Keratinocyte (primary cell): ENCODE measurements around the gene FDXACB1. TPM values are rescaled to one million over a fixed set of nuclear protein-coding genes. Genes with fewer than 3 reads are reported as not detected.

Experiments
- DNase-seq: peaks from one replicate; pipeline ENCODE4 v3.0.0-alpha.2; 2011; ENCODE audit warnings: low read depth, missing footprints, low spot score
- FAIRE-seq: peaks from 2 replicates; lab custom pipeline; 2011; peaks lifted over from hg19 to GRCh38; lab: Jason Lieb, UNC
- H2AFZ ChIP-seq: 2 replicates; pipeline ENCODE4 v1.6.0; 2012; ENCODE audit warnings: low read length, control low read depth, inconsistent platforms; ENCODE audit not compliant: control insufficient read depth
- H3K27ac ChIP-seq: 2 replicates; pipeline ENCODE4 v1.5.1; 2011; ENCODE audit warnings: low read length; ENCODE audit not compliant: control insufficient read depth, insufficient read depth
- H3K27me3 ChIP-seq: 3 replicates; pipeline ENCODE4 v1.6.0; 2011; ENCODE audit warnings: low read length; ENCODE audit not compliant: control insufficient read depth, insufficient read depth; ENCODE audit errors: extremely low read depth
- H3K36me3 ChIP-seq, 2 experiments: 2 replicates in 1 of 2; 3 replicates in 1 of 2; pipeline ENCODE4 v1.5.1; 2011; ENCODE audit warnings: low read length in 2 of 2, mild to moderate bottlenecking in 1 of 2; ENCODE audit not compliant: control insufficient read depth in 2 of 2, insufficient read depth in 2 of 2; ENCODE audit errors: extremely low read depth in 1 of 2
- H3K4me1 ChIP-seq: 3 replicates; pipeline ENCODE4 v1.5.1; 2011; ENCODE audit warnings: low read length; ENCODE audit not compliant: control insufficient read depth, insufficient read depth; ENCODE audit errors: extremely low read depth
- H3K4me2 ChIP-seq: 3 replicates; pipeline ENCODE4 v1.6.0; 2011; ENCODE audit warnings: low read depth, low read length; ENCODE audit not compliant: control insufficient read depth, insufficient read depth; ENCODE audit errors: extremely low read depth
- H3K4me3 ChIP-seq, 3 experiments: fragments of 200-600 bp in 1 of 3; sonication (generic) in 1 of 3; 2 replicates in 2 of 3; 3 replicates in 1 of 3; pipeline ENCODE4 v1.5.1; 2011 to 2016; ENCODE audit warnings: low read length in 3 of 3, mild to moderate bottlenecking in 3 of 3, control low read depth in 2 of 3, inconsistent platforms in 1 of 3, low read depth in 1 of 3, mixed read lengths in 1 of 3, mixed run types in 1 of 3, moderate library complexity in 1 of 3; ENCODE audit not compliant: control insufficient read depth in 2 of 3, insufficient read depth in 2 of 3; ENCODE audit errors: extremely low read depth in 1 of 3
- H3K79me2 ChIP-seq: 2 replicates; pipeline ENCODE4 v1.6.0; 2012; ENCODE audit warnings: low read length; ENCODE audit not compliant: control insufficient read depth, insufficient read depth
- H3K9ac ChIP-seq: 3 replicates; pipeline ENCODE4 v1.6.0; 2011; ENCODE audit warnings: low read length; ENCODE audit not compliant: control insufficient read depth, insufficient read depth; ENCODE audit errors: extremely low read depth
- H3K9me1 ChIP-seq: 3 replicates; pipeline ENCODE4 v1.6.0; 2011; ENCODE audit warnings: low read length; ENCODE audit not compliant: control insufficient read depth, insufficient read depth; ENCODE audit errors: extremely low read depth
- H3K9me3 ChIP-seq: 2 replicates; pipeline ENCODE4 v1.5.1; 2012; ENCODE audit warnings: low read depth, low read length; ENCODE audit not compliant: control insufficient read depth
- H4K20me1 ChIP-seq: 3 replicates; pipeline ENCODE4 v1.6.0; 2011; ENCODE audit warnings: low read length; ENCODE audit not compliant: control insufficient read depth, insufficient read depth; ENCODE audit errors: extremely low read depth
- EZH2 ChIP-seq: IDR thresholded peaks from one replicate; pipeline ENCODE4 v1.6.1; 2012; ENCODE audit warnings: inconsistent platforms, mild to moderate bottlenecking, low read length, moderate library complexity
- dilution Hi-C: fragments of 300-500 bp; cut with MboI; formaldehyde crosslinking; loops from one replicate; pipeline ENCODE4 v1.7.0; 2020; ENCODE audit warnings: low sequenced_read_pairs; ENCODE audit not compliant: extremely low pct_ligation_motif_present
- polyA minus RNA-seq, 3 experiments: library from RNA; depleted of rRNA, polyadenylated mRNA; stranded (reverse); fragments of >200 nt; gene quantifications; 1 replicate in 1 of 3; 2 replicates in 1 of 3; 3 replicates in 1 of 3; pipeline ENCODE4 v1.2.3, GENCODE V29; 2011
- polyA plus RNA-seq, 5 experiments: library from polyadenylated mRNA; depleted of rRNA in 3 of 5; stranded (reverse) in 3 of 5; stranded (forward) in 1 of 5; unstranded in 1 of 5; fragments of >200 nt; gene quantifications; 1 replicate in 1 of 5; 2 replicates in 3 of 5; 3 replicates in 1 of 5; pipeline versions ENCODE4 v1.2.1 to v1.2.3, GENCODE V29; 2011 to 2012; ENCODE audit warnings: missing spikeins in 2 of 5, low read depth in 1 of 5, low replicate concordance in 1 of 5
- TF ChIP-seq, protein P1 (sequence below), 3 experiments: IDR thresholded peaks in 1 of 3; conservative IDR thresholded peaks in 1 of 3; optimal IDR thresholded peaks in 1 of 3; 2 replicates in 2 of 3; 3 replicates in 1 of 3; pipeline versions ENCODE3 to v1.5.1; 2011; ENCODE audit warnings: low read length in 3 of 3, mild to moderate bottlenecking in 3 of 3, moderate library complexity in 2 of 3, control low read depth in 1 of 3, inconsistent platforms in 1 of 3; ENCODE audit not compliant: insufficient read depth in 2 of 3; ENCODE audit errors: extremely low read depth in 1 of 3

FDXACB1 gene, protein sequence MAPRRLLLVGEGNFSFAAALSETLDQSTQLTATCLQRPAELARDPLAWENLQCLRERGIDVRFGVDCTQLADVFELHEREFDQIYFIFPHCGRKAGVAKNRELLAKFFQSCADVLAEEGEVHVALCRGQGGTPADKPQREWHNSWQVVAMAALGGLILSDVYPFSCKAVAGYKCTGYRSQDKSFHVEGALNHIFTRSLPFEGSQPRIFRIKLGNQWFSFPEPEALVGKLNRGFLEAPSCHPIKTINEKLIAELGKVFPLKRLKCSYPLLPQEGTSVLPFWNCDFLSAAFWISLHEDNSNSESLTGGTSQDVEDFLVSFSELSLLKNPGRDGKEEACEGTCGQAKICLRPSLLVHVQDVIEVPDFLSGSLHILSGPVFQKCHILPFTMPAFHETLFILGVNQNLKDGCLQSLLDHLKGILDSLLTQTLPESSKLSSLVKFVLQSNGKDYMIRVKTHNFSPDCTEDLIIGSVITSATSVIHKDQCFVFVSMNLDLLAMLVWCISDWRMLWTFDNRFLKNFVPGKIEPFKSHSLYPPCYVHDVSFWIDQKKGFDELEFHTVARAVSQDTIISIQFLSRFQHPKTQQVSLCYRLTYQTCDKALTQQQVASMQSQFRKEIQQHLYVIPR
- 2.2 to 3.5 TPM (median 2.9 TPM) in 3 replicates for polyA plus RNA-seq
- 0.46 TPM for polyA plus RNA-seq (2011; ENCODE audit: low read depth)
- 1.5 and 2.4 TPM in 2 replicates for polyA plus RNA-seq (2011; cell fraction: cytosol; rRNA removed)
- polyA plus RNA-seq (2011; cell fraction: nucleus; rRNA removed) = 1.9 and 2.0 TPM in 2 replicates
- 1.8 and 2.4 TPM in 2 replicates for polyA plus RNA-seq (2012; ENCODE audit: low replicate concordance)
- polyA minus RNA-seq = 1.4 to 2.2 TPM (median 2.1 TPM) in 3 replicates
- 1.7 TPM for polyA minus RNA-seq (2011; cell fraction: cytosol; rRNA and poly(A)+ RNA removed)
- polyA minus RNA-seq (2011; cell fraction: nucleus; rRNA and poly(A)+ RNA removed) = 1.4 and 2.5 TPM in 2 replicates

DNA sequence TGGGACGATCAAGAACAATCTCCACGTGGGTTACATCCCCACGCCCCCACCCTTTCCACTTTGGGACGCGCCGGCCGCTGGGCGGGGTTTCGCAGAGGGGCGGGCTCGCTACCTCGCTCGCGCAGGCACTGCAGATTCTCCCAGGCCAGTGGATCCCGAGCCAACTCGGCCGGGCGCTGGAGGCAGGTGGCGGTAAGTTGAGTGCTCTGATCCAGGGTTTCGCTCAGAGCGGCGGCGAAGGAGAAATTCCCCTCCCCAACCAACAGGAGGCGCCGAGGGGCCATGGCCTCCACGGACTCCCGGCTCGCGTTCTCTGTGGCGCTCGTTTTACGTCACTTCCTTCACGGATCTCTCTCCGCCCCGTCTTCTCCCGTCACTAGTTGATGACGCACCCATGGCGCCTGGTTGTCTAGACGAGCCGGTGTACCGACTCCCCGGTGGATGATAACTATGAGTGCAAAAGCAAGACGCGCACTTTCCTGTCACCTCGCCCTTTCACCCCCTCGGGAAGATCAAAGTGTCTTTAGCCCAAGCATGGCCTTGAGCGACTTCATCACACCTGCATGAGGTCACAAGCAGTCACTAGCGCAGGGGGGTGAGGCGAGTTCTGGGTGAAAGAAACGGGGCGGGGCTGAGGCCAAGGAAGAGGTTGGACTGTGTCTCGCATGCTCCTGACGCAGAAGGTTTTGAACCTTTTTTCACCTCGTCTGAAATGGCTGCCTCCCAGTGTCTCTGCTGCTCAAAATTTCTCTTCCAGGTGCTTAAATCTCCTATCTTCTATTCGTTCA lies at the start of gene FDXACB1, which contains the start of gene CFAP68:
FDXACB1 (minus strand) TSS at position 317 of the 788 bp plus-strand sequence; CDS start at position 284, 33 bp downstream.
CFAP68 (plus strand) TSS at position 693 of the 788 bp plus-strand sequence; CDS start at position 713, 20 bp downstream.
- Histone ChIP-seq H3K27ac (peak within 1 kb of the TSS; percentile 100), H3K4me2 (peak within 1 kb of the TSS; percentile 98), H3K9me1 (no peaks in the 10 kb centered on the region), H3K9ac (peak within 1 kb of the TSS; percentile 98), H3K9me3 (no peaks in the 10 kb centered on the region), H3K79me2 (no peaks in the 10 kb centered on the region), H3K27me3 (no peaks in the 10 kb centered on the region), H3K36me3 (no peaks in the 10 kb centered on the region), H2AFZ (peak within 1 kb of the TSS; percentile 100), H4K20me1 (no peaks in the 10 kb centered on the region), H3K4me3 (peak within 1 kb of the TSS; percentile 53 to 96 (median 91)), H3K4me1 (peaks cover 8% of the 10 kb centered on the region)
- DNase-seq = peak; percentile 76
- dilution Hi-C loops = no loop called here
- TF ChIP-seq EZH2 = no peak
- TF ChIP-seq, protein P1, sequence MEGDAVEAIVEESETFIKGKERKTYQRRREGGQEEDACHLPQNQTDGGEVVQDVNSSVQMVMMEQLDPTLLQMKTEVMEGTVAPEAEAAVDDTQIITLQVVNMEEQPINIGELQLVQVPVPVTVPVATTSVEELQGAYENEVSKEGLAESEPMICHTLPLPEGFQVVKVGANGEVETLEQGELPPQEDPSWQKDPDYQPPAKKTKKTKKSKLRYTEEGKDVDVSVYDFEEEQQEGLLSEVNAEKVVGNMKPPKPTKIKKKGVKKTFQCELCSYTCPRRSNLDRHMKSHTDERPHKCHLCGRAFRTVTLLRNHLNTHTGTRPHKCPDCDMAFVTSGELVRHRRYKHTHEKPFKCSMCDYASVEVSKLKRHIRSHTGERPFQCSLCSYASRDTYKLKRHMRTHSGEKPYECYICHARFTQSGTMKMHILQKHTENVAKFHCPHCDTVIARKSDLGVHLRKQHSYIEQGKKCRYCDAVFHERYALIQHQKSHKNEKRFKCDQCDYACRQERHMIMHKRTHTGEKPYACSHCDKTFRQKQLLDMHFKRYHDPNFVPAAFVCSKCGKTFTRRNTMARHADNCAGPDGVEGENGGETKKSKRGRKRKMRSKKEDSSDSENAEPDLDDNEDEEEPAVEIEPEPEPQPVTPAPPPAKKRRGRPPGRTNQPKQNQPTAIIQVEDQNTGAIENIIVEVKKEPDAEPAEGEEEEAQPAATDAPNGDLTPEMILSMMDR (optimal IDR thresholded peaks at IDR 0.05 in 1 of 3, IDR thresholded peaks at IDR 0.05 in 1 of 3, conservative IDR thresholded peaks at IDR 0.05 in 1 of 3; ENCODE audit: extremely low read depth in 1 of 3, insufficient read depth in 2 of 3, low read length in 3 of 3) = peak; percentile 87 to 99 (median 91)
- peak; percentile 76 for FAIRE-seq
